GM12878 (cell line): ENCODE data around the gene MYO9B.

ENCODE experiments used
- RCOR1 ChIP-seq: conservative IDR thresholded peaks from 2 replicates; pipeline ENCODE4 v1.6.1; 2012; ENCODE audit warnings: low read depth, low read length, improper control_type of control experiment
- SREBF1 ChIP-seq: IDR thresholded peaks from 2 replicates; pipeline ENCODE4 v1.6.1; 2012; ENCODE audit warnings: mild to moderate bottlenecking, low read length
- TAF1 ChIP-seq: IDR thresholded peaks from 2 replicates; pipeline ENCODE4 v1.6.1; 2011; ENCODE audit warnings: mild to moderate bottlenecking, low read depth, low read length, borderline replicate concordance
- YY1 ChIP-seq: IDR thresholded peaks from 2 replicates; pipeline ENCODE4 v1.6.1; 2011; ENCODE audit warnings: low read depth, mild to moderate bottlenecking, low read length

- TF ChIP-seq TAF1 (peak; percentile 63; the same call in 1 of the 2 replicates), RCOR1 (no peak), SREBF1 (no peak), YY1 (peak; percentile 23; the same call in 1 of the 2 replicates)
Measured at GRCh38 chr19:17226002-17226933, 150.7 kb downstream of the MYO9B start, which contains the start of gene OCEL1.
